KOPT-K1 (cell line): ENCODE measurements around the gene ECE2.
"Not testable (repeated sequence)": the region's sequence is repeated elsewhere in the genome, so short reads cannot be mapped to it uniquely, and the experiment has no call there.

Experiments used
- H3K27ac ChIP-seq: fragments of 200-600 bp; sonication (generic); 2 replicates; pipeline ENCODE4 v1.5.1; 2016; ENCODE audit warnings: antibody characterized with exemption, mild to moderate bottlenecking, low read depth, low read length; ENCODE audit not compliant: poor library complexity, severe bottlenecking
- H3K36me3 ChIP-seq: fragments of 200-600 bp; sonication (generic); 2 replicates; pipeline ENCODE4 v1.5.1; 2017; ENCODE audit warnings: antibody characterized with exemption, mild to moderate bottlenecking, low read length, moderate library complexity; ENCODE audit not compliant: insufficient read depth
- H3K9me3 ChIP-seq: fragments of 200-600 bp; sonication (generic); 2 replicates; pipeline ENCODE4 v1.5.1; 2017; ENCODE audit warnings: antibody characterized with exemption, low read length, mild to moderate bottlenecking; ENCODE audit not compliant: insufficient read depth, poor library complexity, severe bottlenecking

ECE2 gene

GRCh38 chr3:184328516-184328915 is 52.7 kb downstream of the ECE2 start:
- H3K36me3 ChIP-seq, result peaks cover 100% of the 10 kb centered on the region
- H3K9me3 ChIP-seq, result no peaks in the 10 kb centered on the region
- no peak overlapping the region for H3K27ac ChIP-seq

GRCh38 chr3:184332370-184333090 is 56.7 kb downstream of the ECE2 start:
- H3K27ac ChIP-seq, result no peak overlapping the region
- H3K9me3 ChIP-seq, result no peaks in the 10 kb centered on the region
- H3K36me3 ChIP-seq, result peaks cover 82% of the 10 kb centered on the region

- Histone ChIP-seq H3K27ac (no peak overlapping the region), H3K36me3 (peaks cover 75% of the 10 kb centered on the region), H3K9me3 (no peaks in the 10 kb centered on the region)
These were observed 57.4 kb downstream of the ECE2 start for GRCh38 chr3:184333190-184333589.

GRCh38 chr3:184333700-184334099 is 57.9 kb downstream of the ECE2 start:
- no peak overlapping the region for H3K27ac ChIP-seq
- peaks cover 70% of the 10 kb centered on the region for H3K36me3 ChIP-seq
- H3K9me3 ChIP-seq, result no peaks in the 10 kb centered on the region

GRCh38 chr3:184334470-184335158 is 58.8 kb downstream of the ECE2 start:
- H3K9me3 ChIP-seq, result no peaks in the 10 kb centered on the region

GRCh38 chr3:184335291-184335660 is 59.5 kb downstream of the ECE2 start:
- no peaks in the 10 kb centered on the region for H3K9me3 ChIP-seq
- peaks cover 54% of the 10 kb centered on the region for H3K36me3 ChIP-seq
- peak overlapping the region; percentile 35 for H3K27ac ChIP-seq

More at GRCh38 chr3:184334470-184335158, 58.8 kb downstream of the ECE2 start:
- Histone ChIP-seq H3K36me3 (peaks cover 61% of the 10 kb centered on the region), H3K27ac (no peak overlapping the region)

- Histone ChIP-seq H3K27ac (peak overlapping the region; percentile 35), H3K36me3 (peaks cover 48% of the 10 kb centered on the region), H3K9me3 (no peaks in the 10 kb centered on the region)
These were observed 60.1 kb downstream of the ECE2 start for GRCh38 chr3:184335661-184336546.

- Histone ChIP-seq H3K27ac (peak overlapping the region; percentile 19), H3K36me3 (peaks cover 39% of the 10 kb centered on the region), H3K9me3 (no peaks in the 10 kb centered on the region)
These were observed 61.0 kb downstream of the ECE2 start for GRCh38 chr3:184336547-184337398.

GRCh38 chr3:184337399-184337714 is 61.5 kb downstream of the ECE2 start, which contains the start of gene FAM131A:
Gene FAM131A, plus strand, starts transcription at chr3:184337600. Its CDS starts 31 bp downstream, at chr3:184337631.
- Histone ChIP-seq H3K27ac (peak within 1 kb of the TSS; percentile 19), H3K36me3 (peaks cover 33% of the 10 kb centered on the region), H3K9me3 (no peaks in the 10 kb centered on the region)

GRCh38 chr3:184337981-184338380 is 62.2 kb downstream of the ECE2 start:
- Histone ChIP-seq H3K27ac (no peak overlapping the region), H3K9me3 (no peaks in the 10 kb centered on the region), H3K36me3 (peaks cover 27% of the 10 kb centered on the region)

- Histone ChIP-seq H3K27ac (no peak overlapping the region), H3K9me3 (no peaks in the 10 kb centered on the region), H3K36me3 (peaks cover 22% of the 10 kb centered on the region)
These were observed 62.7 kb downstream of the ECE2 start for GRCh38 chr3:184338511-184338945.

GRCh38 chr3:184339001-184339400 is 63.2 kb downstream of the ECE2 start:
- H3K36me3 ChIP-seq, result peaks cover 17% of the 10 kb centered on the region
- H3K9me3 ChIP-seq, result no peaks in the 10 kb centered on the region
- no peak overlapping the region for H3K27ac ChIP-seq

GRCh38 chr3:184339451-184340135 is 63.8 kb downstream of the ECE2 start:
- H3K9me3 ChIP-seq, H3K27ac ChIP-seq: not testable (repeated sequence)
- peaks cover 11% of the 10 kb centered on the region for H3K36me3 ChIP-seq

GRCh38 chr3:184341925-184342324 is 66.1 kb downstream of the ECE2 start:
- Histone ChIP-seq H3K9me3 (no peaks in the 10 kb centered on the region), H3K27ac (no peak overlapping the region), H3K36me3 (no peaks in the 10 kb centered on the region)
